ENCODE measurements around the gene ARL6IP5. TPM values are rescaled to one million over a fixed set of nuclear protein-coding genes. Genes with fewer than 3 reads are reported as not detected.

ARL6IP5 gene
- total RNA-seq, 1 experiment from 2014 or later = 30.0 TPM

GRCh38 chr3:69052472-69052898 is 32.3 kb upstream of the ARL6IP5 start:
- intact Hi-C loops (cut with micrococcal nuclease) = loop anchor here (1.0 to 5.0 kb wide), 2 partner anchors 28 to 40 kb away; partner anchors contain the start of genes EOGT and UBA3
- H3K4me3 ChIP-seq (replicated peaks in 1 of 2; ENCODE audit: low read depth in 1 of 2, low read length in 2 of 2) = peak overlapping the region; percentile 81 to 87
- H2AFZ ChIP-seq (ENCODE audit: low read depth, low read length, poor library complexity, severe bottlenecking) = no peak overlapping the region
- peak; percentile 18; the same call in 1 of the 2 replicates for ATAC-seq
- RAD21 ChIA-PET (ENCODE audit: low non-redundant PET in 1 of 2, low total read pairs in 2 of 2, uncharacterized antibody in 2 of 2, unreplicated experiment in 2 of 2) = no interaction called here
- H3K27me3 ChIP-seq (ENCODE audit: insufficient read depth, low read length) = no peaks in the 10 kb centered on the region
- peak overlapping the region; percentile 85 for H3K9ac ChIP-seq (ENCODE audit: low read length)
- TSS peak; percentile 99 for BruUV-seq (replicated peaks)
- H3K79me2 ChIP-seq (ENCODE audit: insufficient read depth, low read length) = peaks cover 43% of the 10 kb centered on the region
- DNase-seq (ENCODE audit: low read depth, low spot score) = no peak
- peak overlapping the region; percentile 90 for H3K4me2 ChIP-seq (ENCODE audit: low read length)
- POLR2A ChIA-PET = interaction anchor here (0.6 to 1.8 kb wide), 5 partner anchors 10 to 116 kb away, joined by 3 to 5 read pairs (median 3); partner anchors contain the start of gene ARL6IP5
- peaks cover 10 to 14% of the 10 kb centered on the region in 2 experiments for H3K4me1 ChIP-seq (ENCODE audit: control insufficient read depth in 1 of 2, insufficient read depth in 2 of 2, low read length in 2 of 2)
- peak overlapping the region; percentile 60 for H3K27ac ChIP-seq (ENCODE audit: low read depth, low read length)
- TF ChIP-seq EZH2phosphoT487 (IDR thresholded peaks at IDR 0.05; ENCODE audit: borderline replicate concordance) = no peak
- TF ChIP-seq ZFX (IDR thresholded peaks at IDR 0.05) = no peak
- TF ChIP-seq MAX (IDR thresholded peaks at IDR 0.05) = peak; percentile 63; the same call in 1 of the 2 replicates
- no peak for TF ChIP-seq POLR2AphosphoS5 (IDR thresholded peaks at IDR 0.05; ENCODE audit: low read depth, low read length)
- 0 out of 2 replicates have a peak, but pooled peaks have one; percentile 22 for TF ChIP-seq SIN3A (IDR thresholded peaks at IDR 0.05; ENCODE audit: low read depth)
- no peak for TF ChIP-seq YY1 (IDR thresholded peaks at IDR 0.05; ENCODE audit: extremely low read depth, insufficient replicate concordance, low read depth, low read length)
- TF ChIP-seq TCF7L2 (IDR thresholded peaks at IDR 0.05; ENCODE audit: borderline replicate concordance, extremely low read depth, insufficient read depth, insufficient read length) = no peak
- no peak for TF ChIP-seq REST (IDR thresholded peaks at IDR 0.05; ENCODE audit: low read depth)
- TF ChIP-seq CEBPB (IDR thresholded peaks at IDR 0.05; ENCODE audit: low read depth) = no peak
- no peak for TF ChIP-seq ATF3 (IDR thresholded peaks at IDR 0.05)
- TF ChIP-seq ZBTB33 (IDR thresholded peaks at IDR 0.05; ENCODE audit: extremely low read depth, insufficient replicate concordance, low read length) = no peak
- TF ChIP-seq RAD21 (IDR thresholded peaks at IDR 0.05; ENCODE audit: low read depth) = no peak
- TF ChIP-seq CBX3 (IDR thresholded peaks at IDR 0.05; ENCODE audit: low read depth) = no peak
- TF ChIP-seq ZNF274 (IDR thresholded peaks at IDR 0.05; ENCODE audit: low read depth, low read length) = no peak
- no peak for TF ChIP-seq CTCF (IDR thresholded peaks at IDR 0.05 in 2 of 3, conservative IDR thresholded peaks at IDR 0.05 in 1 of 3; ENCODE audit: borderline replicate concordance in 1 of 3, insufficient read depth in 1 of 3, low read depth in 2 of 3, low read length in 2 of 3)
- no peak for TF ChIP-seq EGR1 (IDR thresholded peaks at IDR 0.05; ENCODE audit: low read depth)
- CTCF ChIA-PET = interaction anchor here (1.6 kb wide), 1 partner anchor 68 kb away, joined by 4 read pairs; no protein-coding TSS in a partner anchor
- H3K9me3 ChIP-seq (ENCODE audit: control insufficient read depth in 1 of 2, insufficient read depth in 1 of 2, low read depth in 1 of 2, low read length in 2 of 2) = no peaks in the 10 kb centered on the region
- H4K20me1 ChIP-seq (ENCODE audit: insufficient read depth) = no peaks in the 10 kb centered on the region
- peaks cover 17 to 23% of the 10 kb centered on the region in 2 experiments; a peak in 3 of 4 replicates for H3K36me3 ChIP-seq (ENCODE audit: control insufficient read depth in 1 of 2, insufficient read depth in 2 of 2, low read length in 2 of 2)
- no peaks in the 10 kb centered on the region for H3K9me2 ChIP-seq (ENCODE audit: insufficient read depth)

All from HCT116 (cell line).